H1 (cell line): ENCODE data around the gene CCDC120.

Source experiments
- ASH2L ChIP-seq: fragments of 200-600, 300-600 bp; sonication (generic); IDR thresholded peaks from one replicate; pipeline ENCODE4 v1.7.1; 2017; ENCODE audit warnings: low read length
- ATF2 ChIP-seq: IDR thresholded peaks from 2 replicates; pipeline ENCODE4 v1.6.1; 2012; ENCODE audit warnings: low read length, inconsistent platforms
- ATF3 ChIP-seq: IDR thresholded peaks from 2 replicates; pipeline ENCODE4 v1.6.1; 2011; ENCODE audit warnings: low read depth, mild to moderate bottlenecking, low read length; ENCODE audit not compliant: insufficient read depth
- BRCA1 ChIP-seq: IDR thresholded peaks from 2 replicates; pipeline ENCODE4 v1.6.1; 2012; ENCODE audit warnings: low read depth, low read length, improper control_type of control experiment
- CREB1 ChIP-seq: IDR thresholded peaks from 2 replicates; pipeline ENCODE4 v1.6.1; 2012; ENCODE audit warnings: inconsistent platforms
- EZH2 ChIP-seq: fragments of 200-600 bp; sonication (generic); IDR thresholded peaks from 2 replicates; pipeline ENCODE4 v1.7.1; 2012; ENCODE audit warnings: low read depth, mild to moderate bottlenecking, moderate library complexity, low read length, inconsistent platforms; ENCODE audit not compliant: severe bottlenecking
- POLR2A ChIP-seq, 2 experiments: IDR thresholded peaks; 1 replicate in 1 of 2; 2 replicates in 1 of 2; pipeline ENCODE4 v1.6.1; 2011; ENCODE audit warnings: low read depth in 2 of 2, low read length in 2 of 2, mild to moderate bottlenecking in 2 of 2; ENCODE audit errors: control extremely low read depth in 1 of 2
- POLR2AphosphoS5 ChIP-seq: IDR thresholded peaks from 2 replicates; pipeline ENCODE4 v1.6.1; 2011; ENCODE audit warnings: low read depth, low read length
- RNF2 ChIP-seq: fragments of 200-900, 300-1000 bp; sonication (generic); IDR thresholded peaks from 2 replicates; pipeline ENCODE4 v1.7.1; 2016; ENCODE audit warnings: borderline replicate concordance, low read depth, mild to moderate bottlenecking, antibody characterized with exemption, low read length; ENCODE audit not compliant: poor library complexity, severe bottlenecking; ENCODE audit errors: missing control alignments
- SP1 ChIP-seq: IDR thresholded peaks from 2 replicates; pipeline ENCODE4 v1.6.1; 2011; ENCODE audit warnings: low read depth, low read length
- TF ChIP-seq, protein P1 (sequence below): IDR thresholded peaks from 2 replicates; pipeline ENCODE4 v1.6.1; 2011; ENCODE audit warnings: low read length, improper control_type of control experiment
- TF ChIP-seq, protein P2 (sequence below), 3 experiments: IDR thresholded peaks; 1 replicate in 2 of 3; 2 replicates in 1 of 3; pipeline versions ENCODE4 v1.5.1 to v1.6.1; 2011; ENCODE audit warnings: low read length in 3 of 3, mild to moderate bottlenecking in 3 of 3, inconsistent platforms in 2 of 3, low read depth in 1 of 3, moderate library complexity in 1 of 3; ENCODE audit not compliant: insufficient read depth in 1 of 3; ENCODE audit errors: control extremely low read depth in 1 of 3
- TF ChIP-seq, protein P3 (sequence below): IDR thresholded peaks from 2 replicates; pipeline ENCODE4 v1.6.1; 2012; ENCODE audit warnings: inconsistent platforms
- TF ChIP-seq, protein P4 (sequence below): IDR thresholded peaks from 2 replicates; pipeline ENCODE4 v1.6.1; 2012; ENCODE audit warnings: inconsistent platforms

DNA sequence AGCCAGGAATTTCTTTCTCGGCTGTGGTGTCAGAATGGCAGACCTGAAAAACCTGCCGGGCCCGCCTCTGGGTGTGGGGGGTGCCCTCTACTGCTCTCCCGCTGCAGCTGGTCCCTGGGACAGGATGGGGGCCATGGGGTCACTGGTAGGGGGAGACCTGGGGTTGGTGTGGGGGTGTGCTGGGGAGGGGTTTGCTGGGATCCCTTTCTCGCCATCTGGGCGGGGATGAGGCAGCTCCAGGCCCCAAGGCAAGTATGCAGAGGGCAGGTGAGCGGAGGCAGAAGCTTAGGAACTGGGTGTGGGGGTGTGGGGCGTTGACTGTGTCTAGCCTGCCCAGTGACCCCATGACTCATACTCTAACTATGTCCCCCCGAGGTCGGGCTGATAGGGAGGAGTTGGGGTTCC, 884 bp downstream of the CCDC120 start:
- TF ChIP-seq POLR2A (IDR thresholded peaks at IDR 0.05; ENCODE audit: control extremely low read depth in 1 of 2, low read depth in 2 of 2, low read length in 2 of 2) = no peak
- TF ChIP-seq, protein P1, sequence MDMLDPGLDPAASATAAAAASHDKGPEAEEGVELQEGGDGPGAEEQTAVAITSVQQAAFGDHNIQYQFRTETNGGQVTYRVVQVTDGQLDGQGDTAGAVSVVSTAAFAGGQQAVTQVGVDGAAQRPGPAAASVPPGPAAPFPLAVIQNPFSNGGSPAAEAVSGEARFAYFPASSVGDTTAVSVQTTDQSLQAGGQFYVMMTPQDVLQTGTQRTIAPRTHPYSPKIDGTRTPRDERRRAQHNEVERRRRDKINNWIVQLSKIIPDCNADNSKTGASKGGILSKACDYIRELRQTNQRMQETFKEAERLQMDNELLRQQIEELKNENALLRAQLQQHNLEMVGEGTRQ = no peak
- TF ChIP-seq, protein P2, sequence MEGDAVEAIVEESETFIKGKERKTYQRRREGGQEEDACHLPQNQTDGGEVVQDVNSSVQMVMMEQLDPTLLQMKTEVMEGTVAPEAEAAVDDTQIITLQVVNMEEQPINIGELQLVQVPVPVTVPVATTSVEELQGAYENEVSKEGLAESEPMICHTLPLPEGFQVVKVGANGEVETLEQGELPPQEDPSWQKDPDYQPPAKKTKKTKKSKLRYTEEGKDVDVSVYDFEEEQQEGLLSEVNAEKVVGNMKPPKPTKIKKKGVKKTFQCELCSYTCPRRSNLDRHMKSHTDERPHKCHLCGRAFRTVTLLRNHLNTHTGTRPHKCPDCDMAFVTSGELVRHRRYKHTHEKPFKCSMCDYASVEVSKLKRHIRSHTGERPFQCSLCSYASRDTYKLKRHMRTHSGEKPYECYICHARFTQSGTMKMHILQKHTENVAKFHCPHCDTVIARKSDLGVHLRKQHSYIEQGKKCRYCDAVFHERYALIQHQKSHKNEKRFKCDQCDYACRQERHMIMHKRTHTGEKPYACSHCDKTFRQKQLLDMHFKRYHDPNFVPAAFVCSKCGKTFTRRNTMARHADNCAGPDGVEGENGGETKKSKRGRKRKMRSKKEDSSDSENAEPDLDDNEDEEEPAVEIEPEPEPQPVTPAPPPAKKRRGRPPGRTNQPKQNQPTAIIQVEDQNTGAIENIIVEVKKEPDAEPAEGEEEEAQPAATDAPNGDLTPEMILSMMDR (IDR thresholded peaks at IDR 0.05; ENCODE audit: control extremely low read depth in 1 of 3, insufficient read depth in 1 of 3, low read depth in 1 of 3, low read length in 3 of 3) = no peak
- no peak for TF ChIP-seq POLR2AphosphoS5
- TF ChIP-seq EZH2 = no peak
- TF ChIP-seq SP1 = no peak
- TF ChIP-seq, protein P3, sequence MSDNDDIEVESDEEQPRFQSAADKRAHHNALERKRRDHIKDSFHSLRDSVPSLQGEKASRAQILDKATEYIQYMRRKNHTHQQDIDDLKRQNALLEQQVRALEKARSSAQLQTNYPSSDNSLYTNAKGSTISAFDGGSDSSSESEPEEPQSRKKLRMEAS = no peak
- no peak for TF ChIP-seq ATF2
- TF ChIP-seq ASH2L = no peak
- no peak for TF ChIP-seq ATF3
- no peak for TF ChIP-seq BRCA1
- TF ChIP-seq RNF2 = no peak
- TF ChIP-seq, protein P4, sequence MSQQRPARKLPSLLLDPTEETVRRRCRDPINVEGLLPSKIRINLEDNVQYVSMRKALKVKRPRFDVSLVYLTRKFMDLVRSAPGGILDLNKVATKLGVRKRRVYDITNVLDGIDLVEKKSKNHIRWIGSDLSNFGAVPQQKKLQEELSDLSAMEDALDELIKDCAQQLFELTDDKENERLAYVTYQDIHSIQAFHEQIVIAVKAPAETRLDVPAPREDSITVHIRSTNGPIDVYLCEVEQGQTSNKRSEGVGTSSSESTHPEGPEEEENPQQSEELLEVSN = no peak
- no peak for TF ChIP-seq CREB1
